T-helper 9 cell (primary cell): ENCODE data around the gene SIRPG.

Source experiments
- DNase-seq: peaks from one replicate; pipeline ENCODE4 v3.0.0-alpha.2; 2020

SIRPG gene

DNA sequence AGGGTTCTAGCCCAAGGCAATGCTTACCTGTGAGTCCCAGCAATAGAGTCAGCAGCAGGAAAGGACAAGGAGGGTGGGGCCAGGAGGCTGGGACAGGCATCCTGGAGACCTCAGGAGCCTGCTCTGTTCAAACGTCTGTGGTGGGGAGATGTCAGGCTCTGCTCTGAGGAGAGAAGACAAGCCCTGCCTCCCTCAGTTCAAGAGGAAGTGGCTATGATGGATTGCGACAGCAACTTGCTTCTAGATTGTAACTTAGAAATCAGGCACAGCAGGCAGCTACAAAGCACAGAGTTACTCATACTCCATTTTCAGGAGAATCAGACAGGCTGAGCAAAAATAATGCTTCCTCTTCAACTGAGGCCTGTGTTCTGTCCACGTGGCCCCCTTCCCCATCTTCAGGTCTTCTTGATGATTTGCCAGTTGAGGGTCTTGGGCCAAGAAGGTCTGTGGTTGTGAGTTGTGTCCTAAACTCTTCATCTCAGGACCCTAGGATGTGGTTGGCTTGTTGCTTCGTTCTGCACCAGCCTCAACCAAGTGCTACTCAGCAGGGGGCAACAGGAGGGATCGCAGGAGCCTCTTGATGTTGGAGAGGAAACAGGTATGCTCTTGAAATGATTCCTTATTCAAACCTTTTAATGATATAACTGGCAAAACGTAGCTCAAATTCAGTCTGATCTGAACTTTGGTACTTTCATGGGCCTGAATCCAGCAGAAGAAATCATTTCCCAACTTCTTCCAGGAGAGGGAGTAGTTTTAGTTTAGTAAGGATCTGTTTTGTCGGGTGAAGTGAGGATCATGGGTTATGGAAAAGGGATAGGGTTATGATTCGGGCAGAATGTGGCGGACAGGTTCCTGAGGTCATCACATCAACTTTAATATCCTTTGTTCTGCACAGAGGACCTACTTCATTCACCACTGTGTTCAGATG, 68.8 kb downstream of the SIRPG start:
- no peak for DNase-seq

DNA sequence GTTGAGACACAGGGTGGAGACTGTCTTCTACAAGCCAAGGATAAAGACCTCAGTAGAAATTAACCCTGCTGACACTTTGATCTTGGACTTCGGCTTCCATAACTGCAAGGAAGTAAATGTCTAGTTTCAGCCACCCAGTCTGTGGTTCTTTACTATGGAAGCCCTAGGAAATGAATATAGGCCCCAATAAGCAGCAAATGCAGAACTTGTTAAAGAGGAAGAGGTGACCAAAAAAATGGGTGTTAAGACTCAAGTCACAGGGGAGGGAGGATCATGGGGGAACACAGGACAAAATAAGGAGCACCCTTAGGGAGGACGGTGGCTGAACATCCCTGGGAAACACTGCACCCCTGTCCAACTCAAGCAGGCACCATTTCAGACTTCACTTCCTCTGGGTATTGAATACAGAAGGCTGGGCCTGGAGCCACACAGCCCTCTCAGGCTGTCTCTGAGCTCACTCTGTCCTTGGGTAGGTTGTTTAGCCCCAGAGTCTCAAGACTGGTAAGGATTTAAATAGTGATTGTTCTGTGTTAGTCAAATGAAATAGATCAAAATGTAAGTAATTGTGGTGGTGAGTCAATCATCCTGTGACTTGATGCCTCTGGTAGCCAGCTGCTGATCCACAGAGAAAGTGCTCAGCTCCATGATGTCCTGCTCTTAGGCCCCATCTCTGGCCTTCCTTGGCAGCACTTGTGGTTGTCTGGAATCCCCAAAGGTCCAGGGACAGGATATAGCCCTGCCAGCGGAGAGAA, 69.6 kb downstream of the SIRPG start:
- DNase-seq, result no peak

DNA sequence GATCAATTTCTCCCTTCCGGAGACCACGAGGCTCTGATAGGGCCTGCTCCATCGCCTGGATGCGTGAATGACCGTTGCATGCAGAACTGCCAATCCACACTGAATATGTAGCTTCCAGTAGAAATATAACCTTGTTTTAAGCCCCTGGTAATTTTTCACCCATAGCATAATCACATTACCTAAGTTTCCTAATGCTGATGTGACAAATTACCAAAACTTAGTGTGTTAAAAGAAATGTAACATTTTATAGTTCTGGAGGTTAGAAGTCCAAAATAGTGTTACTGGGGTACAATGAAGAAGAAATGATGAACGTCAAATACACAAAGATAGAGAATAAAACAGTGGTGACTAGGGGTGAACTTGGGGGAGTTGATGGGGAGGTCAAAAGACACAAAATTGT, 78.1 kb downstream of the SIRPG start:
- no peak for DNase-seq
